Tibial artery (tissue), 4 donors: ENCODE measurements around the gene CGGBP1.
"Not testable (repeated sequence)": the region's sequence is repeated elsewhere in the genome, so short reads cannot be mapped to it uniquely, and the experiment has no call there.

Experiments used
- DNase-seq, 2 donors: peaks; one replicate each; pipeline ENCODE4 v3.0.0-alpha.2; 2019
- H3K27ac ChIP-seq, 2 donors: fragments of 200-600 bp; sonication (generic) in 1 of 2; 1 replicate in 1 of 2; 2 replicates in 1 of 2; pipeline ENCODE4 v1.5.1; 2018 to 2019; ENCODE audit warnings: mild to moderate bottlenecking in 1 of 2
- H3K27me3 ChIP-seq, 2 donors: fragments of 200-600 bp; sonication (generic) in 1 of 2; one replicate each; pipeline versions ENCODE4 v1.5.1 to v1.6.0; 2016 to 2019
- H3K36me3 ChIP-seq, 3 donors: fragments of 200-600 bp; sonication (generic) in 2 of 3; one replicate each; pipeline ENCODE4 v1.5.1; 2016 to 2019; ENCODE audit warnings: mild to moderate bottlenecking in 2 of 3
- H3K4me1 ChIP-seq, 4 donors: fragments of 200-600 bp; sonication (generic) in 2 of 4; 1 replicate in 3 of 4; 2 replicates in 1 of 4; pipeline ENCODE4 v1.5.1; 2016 to 2019
- H3K4me3 ChIP-seq, 2 donors: fragments of 200-600 bp; sonication (generic) in 1 of 2; 1 replicate in 1 of 2; 2 replicates in 1 of 2; pipeline ENCODE4 v1.5.1; 2018 to 2019; ENCODE audit warnings: mild to moderate bottlenecking in 2 of 2
- H3K9me3 ChIP-seq, 3 donors: fragments of 200-600 bp; sonication (generic) in 1 of 3; one replicate each; pipeline ENCODE4 v1.5.1; 2016 to 2019
- intact Hi-C: fragments of 100-400 bp; cut with DNase I; formaldehyde crosslinking; loops from one replicate; pipeline ENCODE4 v1.15.0; 2023; ENCODE audit warnings: low total_unique reads
- TF ChIP-seq, protein P1 (sequence below), 2 experiments: fragments of 200-600 bp in 1 of 2; fragments of 450-650 bp in 1 of 2; IDR thresholded peaks; one replicate each; pipeline ENCODE4 v1.5.1; 2017 to 2019; ENCODE audit warnings: antibody characterized with exemption in 2 of 2, mild to moderate bottlenecking in 1 of 2, moderate library complexity in 1 of 2

The CGGBP1 gene

GRCh38 chr3:88030210-88030609 is 28.6 kb downstream of the CGGBP1 start:
- H3K27ac ChIP-seq: no peak overlapping the region
- H3K27me3 ChIP-seq: no peaks in the 10 kb centered on the region
- TF ChIP-seq, protein P1, sequence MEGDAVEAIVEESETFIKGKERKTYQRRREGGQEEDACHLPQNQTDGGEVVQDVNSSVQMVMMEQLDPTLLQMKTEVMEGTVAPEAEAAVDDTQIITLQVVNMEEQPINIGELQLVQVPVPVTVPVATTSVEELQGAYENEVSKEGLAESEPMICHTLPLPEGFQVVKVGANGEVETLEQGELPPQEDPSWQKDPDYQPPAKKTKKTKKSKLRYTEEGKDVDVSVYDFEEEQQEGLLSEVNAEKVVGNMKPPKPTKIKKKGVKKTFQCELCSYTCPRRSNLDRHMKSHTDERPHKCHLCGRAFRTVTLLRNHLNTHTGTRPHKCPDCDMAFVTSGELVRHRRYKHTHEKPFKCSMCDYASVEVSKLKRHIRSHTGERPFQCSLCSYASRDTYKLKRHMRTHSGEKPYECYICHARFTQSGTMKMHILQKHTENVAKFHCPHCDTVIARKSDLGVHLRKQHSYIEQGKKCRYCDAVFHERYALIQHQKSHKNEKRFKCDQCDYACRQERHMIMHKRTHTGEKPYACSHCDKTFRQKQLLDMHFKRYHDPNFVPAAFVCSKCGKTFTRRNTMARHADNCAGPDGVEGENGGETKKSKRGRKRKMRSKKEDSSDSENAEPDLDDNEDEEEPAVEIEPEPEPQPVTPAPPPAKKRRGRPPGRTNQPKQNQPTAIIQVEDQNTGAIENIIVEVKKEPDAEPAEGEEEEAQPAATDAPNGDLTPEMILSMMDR (IDR thresholded peaks at IDR 0.05): no peak
- H3K9me3 ChIP-seq: peaks cover 0 to 20% (median 6%) of the 10 kb centered on the region in 3 donors
- H3K36me3 ChIP-seq: no peaks in the 10 kb centered on the region
- no peak for DNase-seq
- intact Hi-C loops: no loop called here
- no peak overlapping the region for H3K4me3 ChIP-seq
- peaks cover 0 to 30% (median 6%) of the 10 kb centered on the region in 4 donors for H3K4me1 ChIP-seq

- Histone ChIP-seq H3K36me3 (no peaks in the 10 kb centered on the region), H3K4me1 (peaks cover 0 to 26% (median 5%) of the 10 kb centered on the region in 4 donors), H3K9me3 (peaks cover 0 to 20% (median 6%) of the 10 kb centered on the region in 3 donors), H3K27me3 (no peaks in the 10 kb centered on the region), H3K27ac (no peak overlapping the region), H3K4me3 (no peak overlapping the region)
- TF ChIP-seq, protein P1 (IDR thresholded peaks at IDR 0.05): no peak
- intact Hi-C loops: no loop called here
- no peak for DNase-seq
These were observed 29.9 kb downstream of the CGGBP1 start for GRCh38 chr3:88028876-88029275.

DNA sequence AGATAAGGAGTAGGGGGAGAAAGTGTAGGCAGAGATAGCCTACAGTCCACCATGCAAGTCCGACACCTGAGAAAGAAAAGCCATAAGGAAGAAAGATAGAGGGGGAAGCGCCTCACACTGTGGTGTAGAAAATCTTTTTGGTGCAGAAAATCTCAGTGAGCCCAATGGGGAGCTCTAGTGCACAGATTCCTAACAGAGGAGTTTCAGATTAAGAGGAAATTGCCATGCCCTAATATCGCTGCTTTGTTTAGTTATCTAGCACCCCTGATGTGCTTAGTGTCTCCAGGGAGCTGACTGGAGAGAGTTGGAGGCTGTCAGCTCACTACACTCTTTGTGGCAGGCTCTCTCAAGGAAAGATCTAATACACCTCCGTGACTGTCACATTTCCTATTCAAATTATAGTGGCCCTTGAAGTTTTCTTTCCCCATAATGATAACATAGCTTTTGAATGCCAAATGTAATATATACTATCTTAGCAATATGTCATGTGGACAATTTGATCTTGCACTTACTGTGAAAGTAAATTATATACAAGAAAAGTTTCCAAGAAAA is 33.7 kb downstream of the CGGBP1 start:
- TF ChIP-seq, protein P1 (IDR thresholded peaks at IDR 0.05): no peak
- no peaks in the 10 kb centered on the region for H3K27me3 ChIP-seq
- no peaks in the 10 kb centered on the region for H3K4me1 ChIP-seq
- no peak overlapping the region for H3K4me3 ChIP-seq
- H3K27ac ChIP-seq: no peak overlapping the region
- peaks cover 0 to 20% (median 6%) of the 10 kb centered on the region in 3 donors for H3K9me3 ChIP-seq
- no peak for DNase-seq
- intact Hi-C loops: no loop called here
- no peaks in the 10 kb centered on the region for H3K36me3 ChIP-seq

- TF ChIP-seq, protein P1 (IDR thresholded peaks at IDR 0.05): no peak
- DNase-seq: no peak
- Histone ChIP-seq H3K36me3 (no peaks in the 10 kb centered on the region), H3K4me1 (no peaks in the 10 kb centered on the region), H3K9me3 (no peaks in the 10 kb centered on the region), H3K4me3 (no peak overlapping the region), H3K27me3 (no peaks in the 10 kb centered on the region), H3K27ac (no peak overlapping the region)
- intact Hi-C loops: no loop called here
These were observed 39.8 kb downstream of the CGGBP1 start for GRCh38 chr3:88019024-88019423.

DNA sequence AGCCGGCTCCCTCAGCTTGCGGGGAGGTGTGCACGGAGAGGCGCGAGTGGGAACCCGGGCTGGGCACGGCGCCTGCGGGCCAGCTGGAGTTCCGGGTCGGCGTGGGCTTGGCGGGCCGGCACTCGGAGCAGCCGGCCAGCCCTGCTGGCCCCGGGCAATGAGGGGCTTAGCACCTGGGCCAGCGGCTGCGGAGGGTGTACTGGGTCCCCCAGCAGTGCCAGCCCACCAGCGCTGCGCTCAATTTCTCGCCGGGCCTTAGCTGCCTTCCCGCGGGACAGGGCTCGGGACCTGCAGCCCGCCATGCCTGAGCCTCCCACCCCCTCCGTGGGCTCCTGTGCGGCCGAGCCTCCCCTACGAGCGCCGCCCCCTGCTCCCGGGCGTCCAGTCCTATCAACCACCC is 43.1 kb downstream of the CGGBP1 start:
- intact Hi-C loops, H3K9me3 ChIP-seq, H3K27ac ChIP-seq, DNase-seq, H3K4me1 ChIP-seq, H3K4me3 ChIP-seq, H3K27me3 ChIP-seq, H3K36me3 ChIP-seq: not testable (repeated sequence)

DNA sequence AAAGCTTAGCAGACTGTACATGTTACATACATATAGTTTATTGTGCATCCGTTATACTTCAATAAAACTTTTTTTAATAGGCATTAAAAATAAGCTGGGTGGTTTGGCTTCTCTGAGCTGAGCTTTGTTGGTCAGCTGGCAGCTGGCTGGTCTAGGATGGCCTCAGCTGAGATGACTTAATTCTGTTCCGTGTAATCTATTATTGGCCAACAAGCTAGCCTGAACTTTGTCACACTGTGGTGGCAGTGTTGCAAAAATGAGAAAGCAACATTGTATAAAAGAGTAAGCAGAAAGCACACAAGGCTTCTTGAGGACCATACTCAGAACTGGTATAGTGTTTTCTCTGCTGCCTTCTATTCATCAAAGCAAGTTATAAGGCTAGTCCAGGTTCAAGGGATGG is 45.2 kb downstream of the CGGBP1 start:
- no peaks in the 10 kb centered on the region for H3K27me3 ChIP-seq
- no peak for DNase-seq
- no peaks in the 10 kb centered on the region for H3K9me3 ChIP-seq
- no peak overlapping the region for H3K27ac ChIP-seq
- intact Hi-C loops: no loop called here
- H3K4me1 ChIP-seq: no peaks in the 10 kb centered on the region
- H3K4me3 ChIP-seq: no peak overlapping the region
- H3K36me3 ChIP-seq: no peaks in the 10 kb centered on the region
- TF ChIP-seq, protein P1 (IDR thresholded peaks at IDR 0.05): no peak
